Mesendoderm (in vitro differentiated cells): ENCODE measurements around the gene CCDC71L.
"Not testable (repeated sequence)": the region's sequence is repeated elsewhere in the genome, so short reads cannot be mapped to it uniquely, and the experiment has no call there.

Source experiments
- DNase-seq: peaks from one replicate; pipeline ENCODE4 v3.0.0; 2013
- H2AK5ac ChIP-seq: 2 replicates; pipeline ENCODE4 v1.6.1; 2013; ENCODE audit warnings: low read length, inconsistent platforms
- H2BK120ac ChIP-seq: 2 replicates; pipeline ENCODE4 v1.6.1; 2013; ENCODE audit warnings: low read depth, mild to moderate bottlenecking, low read length, moderate library complexity, mixed read lengths
- H2BK15ac ChIP-seq: replicated peaks from 2 replicates; pipeline ENCODE4 v1.6.1; 2013; ENCODE audit warnings: low read depth, mild to moderate bottlenecking, moderate library complexity
- H2BK5ac ChIP-seq: 2 replicates; pipeline ENCODE4 v1.6.1; 2013; ENCODE audit warnings: low read length, inconsistent platforms
- H3K18ac ChIP-seq: 2 replicates; pipeline ENCODE4 v1.6.1; 2013; ENCODE audit warnings: mild to moderate bottlenecking, low read length, mixed read lengths
- H3K23ac ChIP-seq: one replicate; pipeline ENCODE4 v1.6.1; 2013; ENCODE audit warnings: low read length
- H3K27ac ChIP-seq: 2 replicates; pipeline ENCODE4 v1.5.1; 2013; ENCODE audit warnings: low read depth, mild to moderate bottlenecking, inconsistent platforms, low read length, moderate library complexity
- H3K27me3 ChIP-seq: 2 replicates; pipeline ENCODE4 v1.6.1; 2013; ENCODE audit warnings: low read length, control low read depth, mild to moderate bottlenecking, inconsistent platforms; ENCODE audit not compliant: insufficient read depth, poor library complexity
- H3K36me3 ChIP-seq: 2 replicates; pipeline ENCODE4 v1.6.1; 2013; ENCODE audit warnings: low read length, inconsistent platforms; ENCODE audit not compliant: control insufficient read depth, insufficient read depth
- H3K4ac ChIP-seq: one replicate; pipeline ENCODE4 v1.6.1; 2013; ENCODE audit warnings: low read depth, mild to moderate bottlenecking, low read length, moderate library complexity
- H3K4me1 ChIP-seq: 2 replicates; pipeline ENCODE4 v1.6.1; 2013; ENCODE audit warnings: low read depth, low read length, inconsistent platforms; ENCODE audit not compliant: control insufficient read depth
- H3K4me2 ChIP-seq: 2 replicates; pipeline ENCODE4 v1.6.1; 2013; ENCODE audit warnings: low read length
- H3K4me3 ChIP-seq: 2 replicates; pipeline ENCODE4 v1.5.1; 2013; ENCODE audit warnings: mild to moderate bottlenecking, low read length
- H3K56ac ChIP-seq: one replicate; pipeline ENCODE4 v1.6.1; 2013; ENCODE audit warnings: low read length
- H3K79me1 ChIP-seq: 2 replicates; pipeline ENCODE4 v1.6.1; 2013; ENCODE audit warnings: low read length, inconsistent platforms
- H3K79me2 ChIP-seq: 2 replicates; pipeline ENCODE4 v1.6.1; 2013; ENCODE audit warnings: mild to moderate bottlenecking, low read length; ENCODE audit not compliant: control insufficient read depth, insufficient read depth
- H3K9ac ChIP-seq: 2 replicates; pipeline ENCODE4 v1.6.1; 2013; ENCODE audit warnings: low read length, inconsistent platforms
- H4K5ac ChIP-seq: one replicate; pipeline ENCODE4 v1.6.1; 2013; ENCODE audit warnings: low read length
- H4K8ac ChIP-seq: one replicate; pipeline ENCODE4 v1.6.1; 2013; ENCODE audit warnings: low read depth, mild to moderate bottlenecking, control low read depth, low read length, moderate library complexity
- WGBS: extraction: QIAGEN DNeasy Blood & Tissue Kit; methylation state at CpG from one replicate; pipeline ENCODE4 v1.1.7; 2013; ENCODE audit warnings: low lambda C conversion rate, missing lambda C conversion rate; ENCODE audit not compliant: insufficient coverage; ENCODE audit errors: extremely low coverage; 5-methylcytosine and 5-hydroxymethylcytosine counted together

The CCDC71L gene

DNA sequence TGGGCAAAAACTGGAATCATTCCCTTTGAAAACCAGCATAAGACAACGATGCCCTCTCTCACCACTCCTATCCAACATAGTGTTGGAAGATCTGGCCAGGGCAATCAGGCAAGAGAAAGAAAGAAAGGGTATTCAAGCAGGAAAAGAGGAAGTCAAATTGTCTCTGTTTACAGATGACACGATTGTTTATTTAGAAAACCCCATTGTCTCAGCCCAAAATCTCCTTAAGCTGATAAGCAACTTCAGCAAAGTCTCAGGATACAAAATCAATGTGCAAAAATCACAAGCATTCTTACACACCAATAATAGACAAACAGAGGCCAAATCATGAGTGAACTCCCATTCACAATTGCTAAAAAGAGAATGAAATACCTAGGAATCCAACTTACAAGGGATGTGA is 15.5 kb upstream of the CCDC71L start:
- not testable (repeated sequence) for H3K79me1 ChIP-seq, H3K9ac ChIP-seq, H2BK120ac ChIP-seq, H2BK15ac ChIP-seq, H3K4me2 ChIP-seq, H3K56ac ChIP-seq, H3K18ac ChIP-seq, H3K27me3 ChIP-seq, DNase-seq, H3K4ac ChIP-seq, H3K4me1 ChIP-seq, H3K4me3 ChIP-seq, H3K27ac ChIP-seq, H2BK5ac ChIP-seq, H3K36me3 ChIP-seq, H3K23ac ChIP-seq, H4K8ac ChIP-seq, H2AK5ac ChIP-seq, H4K5ac ChIP-seq, H3K79me2 ChIP-seq
- WGBS = no CpG with 5 or more reads among the region's 2 CpGs

DNA sequence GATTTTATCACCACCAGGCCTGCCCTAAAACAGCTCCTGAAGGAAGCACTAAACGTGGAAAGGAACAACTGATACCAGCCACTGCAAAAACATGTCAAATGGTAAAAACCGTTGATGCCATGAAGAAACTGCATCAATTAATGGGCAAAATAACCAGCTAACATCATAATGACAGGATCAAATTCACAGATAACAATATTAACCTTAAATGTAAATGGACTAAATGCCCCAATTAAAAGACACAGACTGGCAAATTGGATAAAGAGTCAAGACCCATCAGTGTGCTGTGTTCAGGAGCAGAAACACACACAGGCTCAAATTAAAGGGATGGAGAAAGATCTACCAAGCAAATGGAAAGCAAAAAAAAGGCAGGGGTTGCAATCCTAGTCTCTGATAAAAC is 12.7 kb upstream of the CCDC71L start:
- WGBS = no CpG with 5 or more reads among the region's 2 CpGs
- not testable (repeated sequence) for H3K79me1 ChIP-seq, H3K4me2 ChIP-seq, H2AK5ac ChIP-seq, H3K56ac ChIP-seq, H3K27me3 ChIP-seq, H3K23ac ChIP-seq, H2BK120ac ChIP-seq, H3K9ac ChIP-seq, H2BK5ac ChIP-seq, H4K5ac ChIP-seq, H3K36me3 ChIP-seq, H3K4me3 ChIP-seq, DNase-seq, H3K79me2 ChIP-seq, H2BK15ac ChIP-seq, H3K18ac ChIP-seq, H3K4ac ChIP-seq, H4K8ac ChIP-seq, H3K27ac ChIP-seq, H3K4me1 ChIP-seq

- H3K9ac ChIP-seq, H3K79me1 ChIP-seq, H3K4me1 ChIP-seq, H3K23ac ChIP-seq, H4K8ac ChIP-seq, H3K79me2 ChIP-seq, H2BK120ac ChIP-seq, H3K18ac ChIP-seq, H3K4me3 ChIP-seq, H2BK15ac ChIP-seq, H3K4me2 ChIP-seq, H3K4ac ChIP-seq, H3K36me3 ChIP-seq, H4K5ac ChIP-seq, H3K27me3 ChIP-seq, H2AK5ac ChIP-seq, DNase-seq, H3K27ac ChIP-seq, H3K56ac ChIP-seq, H2BK5ac ChIP-seq: not testable (repeated sequence)
- no CpG with 5 or more reads among the region's 8 CpGs for WGBS
Observed at GRCh38 chr7:106671930-106672329, 11.0 kb upstream of the CCDC71L start.

- H2BK15ac ChIP-seq = no peak overlapping the region
Observed at GRCh38 chr7:106671160-106671559, 10.2 kb upstream of the CCDC71L start.

DNA sequence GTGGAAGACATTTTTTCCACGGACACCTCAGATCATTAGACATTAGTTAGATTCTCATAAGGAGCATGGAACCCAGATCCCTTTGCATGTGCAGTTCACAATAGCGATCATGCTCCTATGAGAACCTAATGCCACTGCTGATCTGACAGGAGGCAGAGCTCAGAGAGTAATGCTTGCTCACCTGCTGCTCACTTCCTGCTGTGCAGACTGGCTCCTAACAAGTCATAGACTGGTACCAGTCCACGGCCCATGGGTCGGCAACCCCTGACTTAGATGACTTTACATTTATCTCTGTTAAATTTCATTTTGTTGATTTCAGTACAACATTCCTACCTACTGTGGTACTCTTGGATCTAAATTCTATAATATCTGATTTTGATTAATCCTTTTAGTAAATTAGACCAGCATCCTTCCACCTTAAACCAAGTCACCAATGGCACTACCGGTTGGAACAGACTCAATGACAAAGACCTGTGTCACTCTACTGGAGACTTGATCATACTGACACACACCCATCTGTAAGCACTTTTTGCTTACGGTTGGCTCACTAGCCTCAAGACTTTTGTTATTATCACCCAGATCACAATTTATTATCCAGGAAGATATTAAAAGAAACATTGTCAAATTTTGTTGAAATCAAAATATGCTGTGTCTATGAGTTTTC is 8.0 kb upstream of the CCDC71L start:
- no peak overlapping the region for H3K23ac ChIP-seq
- H3K9ac ChIP-seq = no peak overlapping the region
- H3K27ac ChIP-seq = no peak overlapping the region
- WGBS = no CpG with 5 or more reads among the region's 6 CpGs
- no peak overlapping the region for H2BK120ac ChIP-seq
- no peaks in the 10 kb centered on the region for H3K4me1 ChIP-seq
- H2BK5ac ChIP-seq = no peak overlapping the region
- H3K56ac ChIP-seq = no peak overlapping the region
- H4K8ac ChIP-seq = no peak overlapping the region
- H4K5ac ChIP-seq = no peak overlapping the region
- DNase-seq = no peak
- H3K18ac ChIP-seq = no peak overlapping the region
- no peak overlapping the region for H3K4me3 ChIP-seq
- H3K36me3 ChIP-seq = no peaks in the 10 kb centered on the region
- H3K4ac ChIP-seq = no peak overlapping the region
- no peaks in the 10 kb centered on the region for H3K79me1 ChIP-seq
- no peaks in the 10 kb centered on the region for H3K27me3 ChIP-seq
- H2BK15ac ChIP-seq = no peak overlapping the region
- no peak overlapping the region for H3K4me2 ChIP-seq
- no peaks in the 10 kb centered on the region for H3K79me2 ChIP-seq
- H2AK5ac ChIP-seq = no peak overlapping the region

More at GRCh38 chr7:106671160-106671559, 10.2 kb upstream of the CCDC71L start:
- Histone ChIP-seq H3K36me3 (no peaks in the 10 kb centered on the region), H3K56ac (no peak overlapping the region), H2BK120ac (no peak overlapping the region), H3K79me2 (no peaks in the 10 kb centered on the region), H3K4me2 (no peak overlapping the region), H3K4me3 (no peak overlapping the region), H3K23ac (no peak overlapping the region), H3K9ac (no peak overlapping the region), H3K18ac (no peak overlapping the region), H3K27ac (no peak overlapping the region), H3K27me3 (no peaks in the 10 kb centered on the region), H4K5ac (no peak overlapping the region), H2BK5ac (no peak overlapping the region), H3K4me1 (no peaks in the 10 kb centered on the region), H2AK5ac (no peak overlapping the region), H4K8ac (no peak overlapping the region), H3K4ac (no peak overlapping the region), H3K79me1 (no peaks in the 10 kb centered on the region)
- no peak for DNase-seq
- no CpG with 5 or more reads among the region's 1 CpG for WGBS

DNA sequence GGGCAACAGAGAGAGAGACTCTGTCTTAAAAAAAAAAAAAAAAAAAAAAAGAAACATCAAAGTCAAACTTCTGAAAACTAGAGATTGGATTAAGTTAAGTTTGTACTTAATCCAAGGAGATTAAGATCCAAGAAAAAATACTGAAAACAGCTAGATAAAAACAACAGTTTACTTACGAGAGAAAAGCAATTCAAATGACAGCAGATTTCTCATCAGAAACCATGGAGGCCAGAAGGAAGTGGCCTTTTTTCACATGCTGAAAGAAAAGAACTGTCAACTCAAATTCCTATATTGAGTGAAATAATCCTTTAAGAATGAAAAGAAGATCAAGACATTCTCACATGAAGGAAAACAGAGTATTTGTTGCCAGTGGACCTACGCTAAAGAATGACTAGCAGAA is 5.4 kb upstream of the CCDC71L start:
- Histone ChIP-seq H3K56ac (no peak overlapping the region), H2BK5ac (no peak overlapping the region), H3K79me1 (no peaks in the 10 kb centered on the region), H2AK5ac (no peak overlapping the region), H3K27ac (no peak overlapping the region), H2BK15ac (no peak overlapping the region), H3K4me1 (no peaks in the 10 kb centered on the region), H3K27me3 (no peaks in the 10 kb centered on the region), H4K8ac (no peak overlapping the region), H4K5ac (no peak overlapping the region), H3K4me3 (no peak overlapping the region), H3K23ac (no peak overlapping the region), H3K9ac (no peak overlapping the region), H3K4me2 (no peak overlapping the region), H3K18ac (no peak overlapping the region), H3K36me3 (no peaks in the 10 kb centered on the region), H3K79me2 (no peaks in the 10 kb centered on the region), H3K4ac (no peak overlapping the region), H2BK120ac (no peak overlapping the region)
- DNase-seq = no peak
- WGBS = no CpG with 5 or more reads among the region's 2 CpGs
